GM21390 (cell line): ENCODE measurements around the gene SMYD3.

Experiments
- ATAC-seq: cut with Tn5 transposase; IDR thresholded peaks from one replicate; pipeline ENCODE4 v1.9.1; 2021; ENCODE audit not compliant: unreplicated experiment

The SMYD3 gene

DNA sequence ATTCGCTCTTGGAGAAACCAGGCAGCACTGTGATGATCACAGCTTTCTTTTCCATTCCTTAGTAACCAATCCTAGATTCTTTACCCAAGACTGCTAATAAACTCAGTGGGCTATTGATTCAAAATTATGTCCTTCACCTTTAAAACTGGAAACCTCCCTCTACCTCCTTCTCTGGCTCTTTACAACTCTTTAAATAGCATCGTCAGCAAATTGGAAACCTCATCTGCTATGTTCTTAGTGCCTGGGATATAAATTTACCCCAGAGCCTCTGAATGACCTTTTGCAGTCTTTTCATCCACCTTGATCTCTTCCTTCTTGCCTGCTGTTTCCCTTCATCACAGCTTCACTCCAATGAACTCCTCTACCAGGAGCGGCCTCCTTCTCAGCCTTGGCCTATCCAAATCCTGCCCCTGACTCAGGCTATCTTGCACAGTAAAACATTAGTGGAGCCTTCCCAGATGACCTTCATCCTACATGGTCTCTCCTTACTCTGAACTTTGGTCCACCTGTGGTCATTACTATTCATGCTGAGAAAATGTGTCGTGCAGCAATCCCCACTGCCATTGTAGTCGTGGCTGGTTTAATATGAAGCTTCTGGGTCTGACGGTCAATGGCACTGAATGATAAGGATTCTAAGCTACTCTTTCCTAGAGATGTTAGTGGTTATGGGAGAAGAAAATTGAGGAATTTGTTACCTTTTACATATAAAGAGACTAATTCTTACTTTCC is 644.1 kb downstream of the SMYD3 start:
- no peak for ATAC-seq

DNA sequence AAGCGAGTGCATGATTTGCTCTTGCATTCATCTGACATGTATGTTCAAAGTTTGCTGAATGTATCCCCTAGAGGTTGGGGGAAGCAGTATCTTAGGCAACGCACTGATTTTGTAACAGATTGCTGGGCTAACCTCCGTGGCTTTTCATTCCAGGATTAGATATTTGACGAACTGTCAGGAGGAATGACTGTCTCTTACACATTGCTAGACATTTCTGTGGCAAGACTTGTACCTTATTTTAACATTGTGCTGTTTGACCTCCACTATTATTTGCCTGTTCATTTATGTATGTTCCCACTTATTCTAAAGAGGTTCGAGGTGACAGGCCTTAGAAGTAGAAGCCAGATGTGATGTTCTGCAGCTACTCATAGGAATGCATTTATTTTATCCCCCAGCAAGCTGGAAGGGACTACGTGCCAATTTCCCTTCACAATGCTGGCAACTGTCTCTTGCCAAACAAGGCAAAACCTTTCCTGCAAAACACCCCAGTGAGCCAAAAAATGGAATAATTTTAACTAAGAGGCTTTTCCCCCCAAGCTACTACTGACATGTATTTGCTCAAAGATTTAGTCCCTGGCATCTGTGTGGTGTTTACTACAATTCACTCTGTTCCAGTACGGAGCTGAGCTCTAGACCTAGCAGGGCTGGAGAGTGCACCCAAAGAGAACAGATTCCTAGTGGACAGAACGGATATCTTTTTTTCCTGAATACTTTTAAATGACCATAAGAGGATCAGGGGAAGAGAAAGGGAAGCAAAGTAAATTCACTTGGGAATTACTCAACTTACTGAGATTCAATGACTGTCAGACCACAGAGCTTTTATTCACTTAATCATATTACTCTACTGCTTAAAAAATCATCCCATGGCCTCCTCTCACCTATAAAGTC is 646.2 kb downstream of the SMYD3 start:
- no peak for ATAC-seq

DNA sequence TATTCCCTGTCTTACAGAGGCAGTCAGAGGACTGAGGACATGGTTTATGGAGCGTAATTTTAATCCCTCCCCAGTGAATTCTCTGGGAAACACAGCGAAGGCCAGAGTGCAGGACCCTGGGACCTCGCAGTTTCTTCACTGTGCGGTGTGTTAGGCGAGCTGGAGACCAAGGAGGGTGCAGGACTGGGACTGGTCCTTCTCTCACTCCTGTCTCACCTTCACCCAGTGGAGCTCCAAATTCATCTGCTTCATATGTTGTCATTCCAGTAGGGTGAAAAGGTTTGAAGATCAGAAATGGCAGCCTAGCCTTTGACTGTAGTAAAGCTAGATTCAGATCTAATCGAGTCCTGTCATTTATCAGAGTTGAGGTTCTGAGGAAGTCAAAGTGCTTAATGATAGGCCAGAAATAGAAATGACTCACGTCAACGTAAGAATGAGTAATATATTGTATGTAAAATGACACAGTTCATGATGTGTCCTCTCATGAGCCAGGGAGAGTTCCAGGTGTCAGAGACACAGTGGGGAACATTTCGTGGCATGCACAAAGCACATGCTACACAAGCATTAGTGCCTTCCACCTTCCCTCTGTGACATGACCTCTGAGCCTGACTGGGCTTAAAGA is 647.5 kb downstream of the SMYD3 start:
- ATAC-seq: no peak

- ATAC-seq: no peak
Observed at GRCh38 chr1:245858722-245859492, 648.2 kb downstream of the SMYD3 start.

GRCh38 chr1:245858022-245858721 is 648.9 kb downstream of the SMYD3 start:
- ATAC-seq: no peak

- ATAC-seq: no peak
Observed at GRCh38 chr1:245856944-245857531, 650.0 kb downstream of the SMYD3 start.

DNA sequence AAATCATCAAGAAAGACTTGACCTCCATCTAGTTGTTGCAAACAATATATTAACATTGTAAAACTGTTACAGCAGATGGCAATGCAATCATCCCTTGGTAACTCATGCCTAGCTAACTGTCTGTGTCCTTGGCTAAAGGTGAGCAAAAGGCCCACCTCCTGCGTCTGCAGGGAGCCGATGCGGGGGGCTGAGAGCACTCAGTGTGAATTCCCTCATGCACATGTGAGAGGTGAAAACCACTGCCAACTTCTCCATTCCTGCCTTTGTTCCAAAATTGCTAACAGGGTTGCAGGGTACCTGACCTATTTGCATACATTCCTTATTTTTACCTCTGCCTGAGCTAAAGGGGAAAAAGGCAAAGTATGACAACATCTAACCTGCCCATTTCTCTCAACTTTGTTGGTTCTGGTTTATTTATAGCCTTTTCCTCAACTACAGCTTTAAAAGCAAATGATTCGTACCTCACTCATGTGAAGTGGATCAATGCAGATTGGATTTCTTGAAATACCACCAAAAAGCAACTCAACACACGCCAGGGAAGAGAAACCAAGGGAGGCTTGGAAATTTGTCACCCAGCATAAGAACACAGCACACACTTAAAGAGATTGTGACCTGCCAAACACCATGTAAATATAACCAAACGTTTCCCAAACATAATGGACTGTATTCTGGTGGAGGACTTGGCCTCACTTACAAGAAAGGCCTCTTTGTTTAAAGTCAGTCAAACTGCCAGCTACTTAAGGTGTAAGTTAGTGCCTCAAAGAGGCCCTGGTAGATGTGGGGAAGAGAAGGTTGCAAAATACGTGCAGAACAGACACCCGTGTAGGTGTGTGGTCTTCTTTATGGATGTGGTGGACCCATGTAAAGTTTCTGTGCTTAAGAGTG is 651.0 kb downstream of the SMYD3 start:
- ATAC-seq: no peak

DNA sequence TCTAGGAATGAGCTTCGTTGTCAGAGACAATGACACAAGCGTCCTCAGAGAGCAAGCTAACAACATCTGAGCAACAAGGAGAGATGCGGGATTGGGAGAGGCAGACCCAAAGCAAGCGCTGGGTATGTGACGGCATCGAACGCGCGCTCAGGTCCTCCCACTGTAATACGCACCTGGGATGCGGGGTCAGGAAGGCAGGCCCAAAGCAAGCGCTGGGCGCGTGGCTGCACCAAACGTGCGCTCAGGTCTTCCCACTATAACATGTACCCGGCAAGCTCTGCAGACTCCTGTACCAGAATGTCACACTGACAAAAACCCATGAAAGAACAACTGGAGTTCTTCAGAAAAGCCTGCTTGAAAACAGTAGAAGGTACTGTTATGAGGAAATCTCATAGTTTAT is 653.8 kb downstream of the SMYD3 start:
- ATAC-seq: no peak

GRCh38 chr1:245843101-245843500 is 664.0 kb downstream of the SMYD3 start:
- no peak for ATAC-seq

DNA sequence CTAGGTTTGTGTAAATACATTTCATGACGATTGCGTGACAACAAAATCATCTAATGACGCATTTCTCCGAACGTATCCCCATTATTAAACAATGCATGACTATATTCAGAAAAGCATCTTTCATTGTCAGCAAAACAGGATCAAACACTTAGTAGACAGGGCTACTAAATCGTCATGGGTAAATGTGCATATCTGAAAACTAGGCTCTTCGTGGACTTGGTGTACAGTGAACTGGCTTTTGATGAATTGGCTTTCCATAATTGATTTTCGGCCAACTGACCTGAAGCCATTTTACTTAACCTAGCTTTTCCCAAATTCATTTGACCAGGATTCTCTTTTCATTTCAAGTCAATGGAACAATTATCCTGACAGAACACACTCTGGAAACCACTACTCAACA is 665.0 kb downstream of the SMYD3 start:
- no peak for ATAC-seq

GRCh38 chr1:245840971-245841370 is 666.1 kb downstream of the SMYD3 start:
- no peak for ATAC-seq

DNA sequence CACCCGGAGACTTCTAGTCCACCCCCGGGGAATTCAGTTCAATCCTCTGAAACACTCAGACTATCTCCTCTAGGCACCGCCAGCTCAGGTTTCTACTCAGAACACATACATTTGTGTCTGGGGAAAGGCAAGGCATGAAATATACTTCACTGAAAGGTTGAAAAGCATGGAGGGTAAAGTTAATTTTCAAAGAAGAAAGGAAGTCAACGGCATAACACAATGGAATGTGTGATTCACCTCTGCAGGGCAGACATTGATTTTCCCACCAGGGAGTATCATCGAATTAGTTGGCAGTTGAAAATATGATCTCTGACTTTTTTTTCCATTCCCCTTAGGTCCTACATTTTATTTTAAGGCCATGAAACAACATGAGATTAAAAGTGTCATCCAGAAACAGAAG is 669.4 kb downstream of the SMYD3 start:
- ATAC-seq: no peak

DNA sequence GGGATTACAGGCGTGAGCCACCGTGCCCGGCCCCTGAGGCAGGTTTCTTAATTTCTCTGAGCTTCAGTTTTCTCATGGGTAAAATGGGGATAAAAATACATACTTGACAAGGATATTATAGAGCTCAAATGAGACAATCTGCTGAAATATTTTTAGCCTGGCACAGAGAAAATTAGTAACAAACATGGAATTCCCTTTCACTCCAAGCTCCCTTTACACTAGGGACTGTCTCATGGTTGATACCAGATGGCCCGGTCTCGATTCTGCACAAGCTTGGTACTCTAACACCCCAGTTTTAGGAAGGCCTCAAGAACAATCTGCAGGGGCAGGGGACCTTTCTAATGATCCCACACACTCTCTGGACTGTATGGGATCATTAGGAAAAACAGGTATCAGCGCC is 671.7 kb downstream of the SMYD3 start:
- no peak for ATAC-seq

DNA sequence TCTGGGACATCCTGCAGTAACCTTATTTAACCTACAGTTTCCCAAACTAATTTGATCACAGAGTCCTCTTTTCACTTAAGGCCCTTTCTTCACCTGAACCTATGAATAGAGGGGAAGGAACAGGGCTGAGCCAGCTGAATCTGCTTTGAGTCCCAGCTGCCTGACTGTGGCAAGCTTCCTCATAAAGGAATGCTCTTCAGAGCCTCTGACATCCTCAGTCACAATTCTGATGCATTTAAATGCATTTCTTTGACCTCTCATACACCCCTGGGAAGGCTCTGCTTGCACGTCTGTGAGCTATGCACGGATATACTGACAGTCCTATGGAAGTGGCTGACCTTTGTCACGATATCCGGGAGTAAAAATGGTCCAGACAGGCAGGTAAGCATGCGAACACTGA is 673.1 kb downstream of the SMYD3 start:
- ATAC-seq: no peak

GRCh38 chr1:245832771-245833527 is 674.1 kb downstream of the SMYD3 start:
- ATAC-seq: no peak

GRCh38 chr1:245831518-245831917 is 675.6 kb downstream of the SMYD3 start:
- ATAC-seq: no peak

DNA sequence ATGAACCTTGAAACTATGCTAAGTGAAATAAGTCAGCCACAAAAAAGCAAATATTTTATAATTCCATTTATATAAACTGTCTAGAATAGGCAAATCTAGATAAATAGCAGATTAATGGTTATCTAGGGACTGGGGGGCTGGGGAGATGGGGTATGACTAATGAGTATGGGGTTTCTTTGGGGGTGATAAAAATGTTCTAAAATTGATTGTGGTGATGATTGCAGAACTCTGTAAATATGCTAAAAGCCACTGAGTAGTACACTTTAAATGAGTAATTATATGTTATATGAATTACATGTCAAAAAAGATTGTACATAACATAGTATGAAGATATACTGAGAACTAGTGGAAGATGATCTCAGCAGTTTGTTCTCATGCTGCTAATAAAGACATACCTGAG is 677.3 kb downstream of the SMYD3 start:
- ATAC-seq: no peak

DNA sequence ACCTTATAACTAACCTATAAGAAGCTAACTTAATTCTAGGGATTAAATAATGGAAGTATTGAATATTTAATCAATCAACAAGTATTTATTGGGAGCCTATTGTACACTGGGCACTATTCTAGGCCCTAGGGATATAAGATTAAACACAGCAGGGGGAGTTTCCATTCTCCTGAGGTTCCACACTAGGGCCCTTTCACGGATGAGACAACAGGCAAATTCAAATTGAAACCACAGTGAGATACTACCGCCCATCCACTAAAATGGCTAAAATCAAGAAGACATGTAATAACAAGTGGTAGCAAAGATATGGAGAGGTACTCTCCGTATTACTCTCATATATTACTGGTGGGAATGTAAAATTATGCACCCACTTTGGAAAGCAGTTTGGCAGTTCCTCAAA is 677.9 kb downstream of the SMYD3 start:
- ATAC-seq: no peak
